ENCODE measurements around the gene DNAJC22. TPM values are rescaled to one million over a fixed set of nuclear protein-coding genes. Genes with fewer than 3 reads are reported as not detected.

The DNAJC22 gene
- not detected for total RNA-seq (2013)
- not detected for polyA plus RNA-seq
- not detected in 2 replicates for polyA minus RNA-seq
- 0 to 1.8 (median 0.08) reads per million in 11 experiments for total RNA-seq

- peaks cover 2 to 35% of the 10 kb centered on the region in 2 donors for H3K9me3 ChIP-seq (replicated peaks in 1 of 2; ENCODE audit: control insufficient read depth in 1 of 2, insufficient read depth in 1 of 2, low read length in 2 of 2)
- Mint-ChIP-seq H3K27ac (no peak within 1 kb of the TSS), H3K27me3 (ENCODE audit: low read depth in 3 of 3) (peaks cover 72 to 97% (median 93%) of the 10 kb centered on the region in 3 donors), H3K4me1 (peaks cover 40% of the 10 kb centered on the region), H3K36me3 (peaks cover 6 to 10% of the 10 kb centered on the region in 2 donors), H3K4me3 (peak within 1 kb of the TSS; percentile 70 to 94), H3K9me3 (peaks cover 0 to 26% (median 11%) of the 10 kb centered on the region in 7 donors)
- no peaks in the 10 kb centered on the region for H4K20me1 ChIP-seq (ENCODE audit: insufficient read depth, low read length)
- peaks cover 43 to 50% of the 10 kb centered on the region in 2 donors for H3K4me1 ChIP-seq (ENCODE audit: control insufficient read depth in 1 of 2, insufficient read depth in 2 of 2, low read length in 2 of 2)
- TF ChIP-seq CTCF (IDR thresholded peaks at IDR 0.05): no peak
- intact Hi-C loops (cut with micrococcal nuclease): loop anchor here in 1 of 2 donors (10.0 kb wide), 1 partner anchor 282 kb away; the partner anchor contains the start of genes KMT2D and RHEBL1
- no peaks in the 10 kb centered on the region for H3K36me3 ChIP-seq (replicated peaks in 1 of 2; ENCODE audit: control insufficient read depth in 1 of 2, insufficient read depth in 2 of 2, low read length in 2 of 2)
- peak within 1 kb of the TSS; percentile 68 for H2AFZ ChIP-seq (ENCODE audit: insufficient read depth, low read depth, low read length, poor library complexity, severe bottlenecking)
- H3K9ac ChIP-seq (ENCODE audit: insufficient read depth, low read length, poor library complexity, severe bottlenecking): no peak within 1 kb of the TSS
- H3K4me3 ChIP-seq (replicated peaks in 1 of 3; ENCODE audit: low read depth in 2 of 3, low read length in 3 of 3): peak within 1 kb of the TSS in 1 of 3 experiments; percentile 66
- peak within 1 kb of the TSS; percentile 70 for H3K4me2 ChIP-seq (replicated peaks; ENCODE audit: extremely low read depth, low read length, poor library complexity, severe bottlenecking)
- DNase-seq: no peak
- H3K27ac ChIP-seq (ENCODE audit: low read depth in 1 of 2, low read length in 2 of 2): no peak within 1 kb of the TSS
- H3K27me3 ChIP-seq (ENCODE audit: control insufficient read depth in 2 of 2, insufficient read depth in 2 of 2, low read length in 2 of 2): peaks cover 63 to 87% of the 10 kb centered on the region in 2 donors
- no peaks in the 10 kb centered on the region for H3K79me2 ChIP-seq (ENCODE audit: insufficient read depth, low read length)
- WGBS (ENCODE audit: insufficient coverage): under 1% methylated on average over 40 of the region's 47 CpGs
These were observed at the start of gene DNAJC22 for GRCh38 chr12:49346659-49347310. DNAJC22 (plus strand) TSS chr12:49346888; CDS start chr12:49348873, 1,985 bp downstream.

- no peak for TF ChIP-seq CTCF (IDR thresholded peaks at IDR 0.05)
- Histone ChIP-seq H4K20me1 (ENCODE audit: insufficient read depth, low read length) (no peaks in the 10 kb centered on the region), H3K4me3 (replicated peaks in 1 of 3; ENCODE audit: low read depth in 2 of 3, low read length in 3 of 3) (peak overlapping the region in 1 of 3 experiments; percentile 60), H3K79me2 (ENCODE audit: insufficient read depth, low read length) (no peaks in the 10 kb centered on the region), H3K4me1 (ENCODE audit: control insufficient read depth in 1 of 2, insufficient read depth in 2 of 2, low read length in 2 of 2) (peaks cover 13 to 30% of the 10 kb centered on the region in 2 donors), H3K27me3 (ENCODE audit: control insufficient read depth in 2 of 2, insufficient read depth in 2 of 2, low read length in 2 of 2) (peaks cover 37 to 72% of the 10 kb centered on the region in 2 donors), H3K27ac (ENCODE audit: low read depth in 1 of 2, low read length in 2 of 2) (no peak overlapping the region), H3K4me2 (replicated peaks; ENCODE audit: extremely low read depth, low read length, poor library complexity, severe bottlenecking) (peak overlapping the region; percentile 61), H2AFZ (ENCODE audit: insufficient read depth, low read depth, low read length, poor library complexity, severe bottlenecking) (no peak overlapping the region), H3K36me3 (replicated peaks in 1 of 2; ENCODE audit: control insufficient read depth in 1 of 2, insufficient read depth in 2 of 2, low read length in 2 of 2) (no peaks in the 10 kb centered on the region), H3K9ac (ENCODE audit: insufficient read depth, low read length, poor library complexity, severe bottlenecking) (no peak overlapping the region), H3K9me3 (replicated peaks in 1 of 2; ENCODE audit: control insufficient read depth in 1 of 2, insufficient read depth in 1 of 2, low read length in 2 of 2) (peaks cover 0 to 13% of the 10 kb centered on the region in 2 donors)
- H3K27ac Mint-ChIP-seq: no peak overlapping the region
- WGBS (ENCODE audit: insufficient coverage): 20% methylated on average over 2 of the region's 8 CpGs
- DNase-seq: no peak
- peak overlapping the region; percentile 16 to 83 for H3K4me3 Mint-ChIP-seq
- H3K9me3 Mint-ChIP-seq: peaks cover 0 to 22% (median 9%) of the 10 kb centered on the region in 7 donors
- peaks cover 25% of the 10 kb centered on the region for H3K4me1 Mint-ChIP-seq
- intact Hi-C loops (cut with micrococcal nuclease): loop anchor here (10.0 kb wide), 1 partner anchor 217 kb away; no protein-coding TSS in a partner anchor
- H3K36me3 Mint-ChIP-seq: peaks cover 0 to 8% of the 10 kb centered on the region in 2 donors
- peaks cover 62 to 87% (median 70%) of the 10 kb centered on the region in 3 donors for H3K27me3 Mint-ChIP-seq (ENCODE audit: low read depth in 3 of 3)
These were observed 49.0 kb upstream of the DNAJC22 start for GRCh38 chr12:49297695-49298060.

Measured in CD14-positive monocyte (primary cell).